H9 (cell line): ENCODE data around the gene MAN1A2. TPM values are rescaled to one million over a fixed set of nuclear protein-coding genes. Genes with fewer than 3 reads are reported as not detected.

Experiments used
- DNase-seq: peaks from one replicate; pipeline ENCODE4 v3.0.0-alpha.2; 2017
- H2AFZ ChIP-seq: one replicate; pipeline ENCODE4 v1.6.1; 2013; ENCODE audit warnings: mild to moderate bottlenecking, low read length, control low read depth, moderate library complexity
- H2AK5ac ChIP-seq: 2 replicates; pipeline ENCODE4 v1.6.1; 2013; ENCODE audit warnings: low read length, control low read depth, mixed read lengths; ENCODE audit not compliant: insufficient read length
- H2BK120ac ChIP-seq: one replicate; pipeline ENCODE4 v1.6.1; 2013; ENCODE audit warnings: low read depth, mild to moderate bottlenecking, low read length, control low read depth, inconsistent platforms; ENCODE audit not compliant: poor library complexity, severe bottlenecking
- H2BK12ac ChIP-seq: 2 replicates; pipeline ENCODE4 v1.6.1; 2013; ENCODE audit warnings: low read length, control low read depth, mixed read lengths, low read depth; ENCODE audit not compliant: insufficient read length
- H2BK15ac ChIP-seq: 2 replicates; pipeline ENCODE4 v1.6.1; 2013; ENCODE audit warnings: low read depth, low read length, control low read depth
- H2BK20ac ChIP-seq: one replicate; pipeline ENCODE4 v1.6.1; 2013; ENCODE audit warnings: low read depth, mild to moderate bottlenecking, low read length, control low read depth, inconsistent platforms; ENCODE audit not compliant: poor library complexity, severe bottlenecking
- H2BK5ac ChIP-seq: 2 replicates; pipeline ENCODE4 v1.6.1; 2013; ENCODE audit warnings: low read length, control low read depth, mixed read lengths; ENCODE audit not compliant: insufficient read length
- H3K14ac ChIP-seq: 2 replicates; pipeline ENCODE4 v1.6.1; 2013; ENCODE audit warnings: low read length, control low read depth; ENCODE audit not compliant: insufficient read depth
- H3K18ac ChIP-seq: 2 replicates; pipeline ENCODE4 v1.6.1; 2013; ENCODE audit warnings: low read depth, mild to moderate bottlenecking, mixed read lengths, low read length, control low read depth; ENCODE audit not compliant: insufficient read length
- H3K23ac ChIP-seq: 2 replicates; pipeline ENCODE4 v1.6.1; 2013; ENCODE audit warnings: low read length, control low read depth, mixed read lengths, low read depth; ENCODE audit not compliant: insufficient read length
- H3K23me2 ChIP-seq: 2 replicates; pipeline ENCODE4 v1.6.1; 2013; ENCODE audit warnings: low read depth, mild to moderate bottlenecking, mixed read lengths, low read length, control low read depth; ENCODE audit not compliant: insufficient read length, poor library complexity, severe bottlenecking
- H3K27ac ChIP-seq: 2 replicates; pipeline ENCODE4 v1.5.1; 2013; ENCODE audit warnings: low read length, control low read depth, mixed read lengths, low read depth; ENCODE audit not compliant: insufficient read length
- H3K27me3 ChIP-seq: 2 replicates; pipeline ENCODE4 v1.6.1; 2013; ENCODE audit warnings: low read length, control low read depth, inconsistent platforms; ENCODE audit not compliant: insufficient read depth
- H3K4ac ChIP-seq: 2 replicates; pipeline ENCODE4 v1.6.1; 2013; ENCODE audit warnings: low read depth, mild to moderate bottlenecking, control low read depth, inconsistent platforms, low read length, moderate library complexity
- H3K4me1 ChIP-seq: 2 replicates; pipeline ENCODE4 v1.6.1; 2013; ENCODE audit warnings: low read length, control low read depth, inconsistent platforms; ENCODE audit not compliant: insufficient read depth
- H3K4me2 ChIP-seq: 2 replicates; pipeline ENCODE4 v1.6.1; 2013; ENCODE audit warnings: low read length, control low read depth, mixed read lengths; ENCODE audit not compliant: insufficient read length, insufficient read depth
- H3K56ac ChIP-seq: 2 replicates; pipeline ENCODE4 v1.6.1; 2013; ENCODE audit warnings: low read depth, mild to moderate bottlenecking, mixed read lengths, low read length, control low read depth; ENCODE audit not compliant: insufficient read length
- H3K79me1 ChIP-seq: 2 replicates; pipeline ENCODE4 v1.6.1; 2013; ENCODE audit warnings: low read depth, mild to moderate bottlenecking, moderate library complexity, low read length, control low read depth, inconsistent platforms; ENCODE audit not compliant: insufficient read depth, poor library complexity, severe bottlenecking
- H3K79me2 ChIP-seq: 2 replicates; pipeline ENCODE4 v1.6.1; 2013; ENCODE audit warnings: low read length, control low read depth, inconsistent platforms; ENCODE audit not compliant: insufficient read depth
- H3K9ac ChIP-seq: 2 replicates; pipeline ENCODE4 v1.6.1; 2013; ENCODE audit warnings: low read length, control low read depth, mixed read lengths; ENCODE audit not compliant: insufficient read length; ENCODE audit errors: extremely low read depth
- H3K9me3 ChIP-seq: one replicate; pipeline ENCODE4 v1.6.1; 2013; ENCODE audit warnings: low read depth, low read length, inconsistent platforms; ENCODE audit not compliant: control insufficient read depth
- H3T11ph ChIP-seq: one replicate; pipeline ENCODE4 v1.6.1; 2013; ENCODE audit warnings: mild to moderate bottlenecking, low read length, control low read depth, inconsistent platforms
- H4K20me1 ChIP-seq: one replicate; pipeline ENCODE4 v1.6.1; 2013; ENCODE audit not compliant: control insufficient read depth, insufficient read length, insufficient read depth
- H4K5ac ChIP-seq: 2 replicates; pipeline ENCODE4 v1.6.1; 2013; ENCODE audit warnings: low read depth, mild to moderate bottlenecking, mixed read lengths, low read length, control low read depth; ENCODE audit not compliant: insufficient read length
- H4K8ac ChIP-seq: replicated peaks from 2 replicates; pipeline ENCODE4 v1.6.1; 2013; ENCODE audit warnings: low read length, control low read depth, mixed read lengths, low read depth; ENCODE audit not compliant: insufficient read length
- H4K91ac ChIP-seq: 2 replicates; pipeline ENCODE4 v1.6.1; 2013; ENCODE audit warnings: low read depth, mild to moderate bottlenecking, moderate library complexity, mixed read lengths, low read length, control low read depth; ENCODE audit not compliant: insufficient read length
- H3K27ac Mint-ChIP-seq, 3 experiments: 2 replicates in 2 of 3; 3 replicates in 1 of 3; pipeline ENCODE4 v1.8.0; 2020 to 2021; ENCODE audit warnings: mixed read lengths in 3 of 3, mild to moderate bottlenecking in 1 of 3, moderate library complexity in 1 of 3
- H3K27me3 Mint-ChIP-seq: 2 replicates; pipeline ENCODE4 v1.8.0; 2021; ENCODE audit warnings: low read depth, mild to moderate bottlenecking, moderate library complexity, mixed read lengths
- H3K36me3 Mint-ChIP-seq, 3 experiments: 2 replicates in 2 of 3; 3 replicates in 1 of 3; pipeline ENCODE4 v1.8.0; 2020 to 2021; ENCODE audit warnings: low read depth in 3 of 3, mixed read lengths in 3 of 3; ENCODE audit not compliant: insufficient read depth in 1 of 3
- H3K4me1 Mint-ChIP-seq, 2 experiments: 2 replicates each; pipeline ENCODE4 v1.8.0; 2020; ENCODE audit warnings: mixed read lengths in 2 of 2
- H3K4me3 Mint-ChIP-seq, 2 experiments: 2 replicates in 1 of 2; 3 replicates in 1 of 2; pipeline ENCODE4 v1.8.0; 2020 to 2021; ENCODE audit warnings: mild to moderate bottlenecking in 2 of 2, mixed read lengths in 2 of 2, moderate library complexity in 1 of 2
- H3K9me3 Mint-ChIP-seq, 2 experiments: 2 replicates in 1 of 2; 3 replicates in 1 of 2; pipeline ENCODE4 v1.8.0; 2020; ENCODE audit warnings: mild to moderate bottlenecking in 2 of 2, mixed read lengths in 2 of 2, moderate library complexity in 1 of 2
- CTCF ChIP-seq: fragments of 200-600 bp; sonication (generic); conservative IDR thresholded peaks from 3 replicates; pipeline ENCODE4 v1.8.0; 2021; ENCODE audit warnings: antibody characterized with exemption, mild to moderate bottlenecking
- WGBS: extraction: QIAGEN DNeasy Blood & Tissue Kit; methylation state at CpG from one replicate; pipeline ENCODE4 v1.1.7; 2013; ENCODE audit warnings: missing lambda C conversion rate, low lambda C conversion rate, mixed read lengths; ENCODE audit not compliant: insufficient read length; ENCODE audit errors: extremely low coverage; 5-methylcytosine and 5-hydroxymethylcytosine counted together
- total RNA-seq: library from RNA; stranded (reverse); gene quantifications from 2 replicates; pipeline ENCODE4 v1.2.1, GENCODE V29; 2021

The MAN1A2 gene
- total RNA-seq, 1 experiment from 2014 or later = 24.0 TPM

GRCh38 chr1:117370071-117370470, 2.8 kb downstream of the MAN1A2 start:
- Histone ChIP-seq H2BK15ac (no peak overlapping the region), H2BK5ac (no peak overlapping the region), H3K4ac (no peak overlapping the region), H2AK5ac (no peak overlapping the region), H2BK12ac (no peak overlapping the region), H3K14ac (no peak overlapping the region), H3K79me1 (no peaks in the 10 kb centered on the region), H3K79me2 (peaks cover 6% of the 10 kb centered on the region; the same call in 1 of the 2 replicates), H3K27ac (no peak overlapping the region), H4K20me1 (no peaks in the 10 kb centered on the region), H3K18ac (no peak overlapping the region), H3K23me2 (peaks cover 17% of the 10 kb centered on the region), H4K91ac (no peak overlapping the region), H3T11ph (no peak overlapping the region), H2AFZ (no peak overlapping the region), H4K8ac (no peak overlapping the region), H3K9ac (peak overlapping the region; percentile 13), H3K23ac (no peak overlapping the region), H3K9me3 (no peaks in the 10 kb centered on the region), H2BK120ac (no peak overlapping the region), H3K4me1 (peaks cover 5% of the 10 kb centered on the region; the same call in 1 of the 2 replicates), H3K4me2 (no peak overlapping the region), H4K5ac (no peak overlapping the region), H3K56ac (no peak overlapping the region), H2BK20ac (no peak overlapping the region), H3K27me3 (no peaks in the 10 kb centered on the region; the same call in 1 of the 2 replicates)
- Mint-ChIP-seq H3K36me3 (no peaks in the 10 kb centered on the region; a peak in 3 of 7 replicates), H3K9me3 (no peaks in the 10 kb centered on the region), H3K4me1 (peaks cover 38 to 42% of the 10 kb centered on the region in 2 experiments), H3K27me3 (peaks cover 7% of the 10 kb centered on the region), H3K4me3 (peak overlapping the region; percentile 60 to 87), H3K27ac (no peak overlapping the region; a peak in 1 of 7 replicates)
- no peak for DNase-seq
- WGBS = no CpG with 5 or more reads among the region's 2 CpGs
- no peak for TF ChIP-seq CTCF
